NCI-H146 treated with DMSO at 0.1 percent for 48 hours (cell line): ENCODE results near the gene SMG5.
"Not testable (repeated sequence)": the region's sequence is repeated elsewhere in the genome, so short reads cannot be mapped to it uniquely, and the experiment has no call there.

Experiments
- DNase-seq: peaks from one replicate; lab custom pipeline; 2025; ENCODE audit not compliant: unreplicated experiment; lab: John Stamatoyannopoulos, UW

The SMG5 gene

DNA sequence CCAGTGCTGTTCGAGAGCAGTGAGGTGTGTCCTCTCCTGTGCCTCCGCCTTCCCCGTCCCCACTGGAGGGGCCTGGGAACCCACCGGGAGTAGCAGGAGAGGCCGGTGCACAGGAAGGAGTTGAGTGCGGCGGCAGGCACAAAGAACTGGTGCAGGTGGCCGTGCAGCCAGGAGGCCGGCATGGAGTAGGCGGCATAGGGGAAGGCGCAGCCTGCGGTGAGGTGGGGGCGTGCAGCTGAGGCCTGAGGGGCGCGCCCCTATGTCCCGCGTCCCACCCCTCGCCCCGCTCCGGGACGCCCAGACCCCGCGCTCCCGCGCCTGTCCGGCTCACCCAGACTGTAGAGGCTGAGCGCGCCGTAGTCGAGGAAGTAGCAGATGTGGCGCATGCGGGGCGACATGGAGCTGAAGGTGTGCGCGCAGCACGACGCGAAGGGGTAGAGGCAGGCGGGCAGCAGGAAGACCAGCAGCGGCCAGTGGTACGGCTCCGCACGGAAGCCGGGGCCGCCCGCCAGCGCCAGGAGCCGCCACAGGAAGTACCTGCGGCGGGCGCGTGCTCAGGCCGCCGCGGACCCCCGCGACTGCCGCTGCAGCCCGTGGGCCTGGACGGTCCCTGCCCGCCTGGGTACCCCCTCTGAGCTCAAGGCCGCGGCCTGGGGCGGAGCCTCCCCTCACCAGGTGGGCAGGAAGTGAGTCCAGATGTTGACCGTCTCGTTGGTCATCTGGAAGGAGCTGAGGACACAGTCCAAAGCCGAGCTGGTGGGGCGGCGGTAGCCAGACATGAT, 37.0 kb downstream of the SMG5 start:
- peak; percentile 46 for DNase-seq

DNA sequence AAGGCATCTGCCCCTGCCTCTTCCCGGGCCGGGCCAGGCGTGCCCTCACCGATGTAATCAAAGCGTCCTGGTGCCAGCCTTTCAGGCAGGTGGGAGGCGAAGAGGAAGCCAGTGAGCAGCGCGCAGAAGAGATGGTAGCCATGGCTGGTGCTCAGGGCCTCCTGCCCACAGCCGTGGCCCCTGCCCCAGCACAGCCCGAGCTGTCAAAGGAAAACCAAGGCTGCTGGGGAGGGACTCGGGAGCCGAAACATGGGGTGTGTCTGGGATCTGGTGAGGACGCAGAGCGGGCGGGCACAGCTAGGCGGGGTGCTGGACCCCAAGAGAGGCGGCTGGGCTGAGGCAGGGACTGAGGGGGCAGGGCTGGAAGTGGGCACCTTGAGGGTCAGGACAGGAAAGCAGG, 37.9 kb downstream of the SMG5 start:
- DNase-seq: no peak

DNA sequence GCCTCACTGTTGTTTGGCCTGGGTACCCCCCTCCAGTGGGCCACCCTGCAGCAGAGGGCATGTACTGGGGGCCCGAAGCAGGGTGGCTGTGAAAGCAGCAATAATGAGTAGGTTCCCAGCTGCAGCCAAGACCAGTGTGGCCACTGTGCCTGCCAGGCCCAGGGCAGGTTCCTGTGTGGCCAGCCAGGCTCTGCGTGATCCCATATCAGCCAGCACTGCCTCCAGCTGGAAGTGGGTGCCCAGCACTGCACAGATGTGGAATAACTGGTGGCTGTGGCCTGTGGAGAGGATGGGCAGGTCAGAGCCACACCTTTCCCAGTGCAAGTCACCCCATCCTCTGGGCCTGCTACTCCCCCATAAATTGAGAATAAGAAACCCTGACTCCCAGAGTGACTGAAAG, 38.5 kb downstream of the SMG5 start:
- no peak for DNase-seq

DNA sequence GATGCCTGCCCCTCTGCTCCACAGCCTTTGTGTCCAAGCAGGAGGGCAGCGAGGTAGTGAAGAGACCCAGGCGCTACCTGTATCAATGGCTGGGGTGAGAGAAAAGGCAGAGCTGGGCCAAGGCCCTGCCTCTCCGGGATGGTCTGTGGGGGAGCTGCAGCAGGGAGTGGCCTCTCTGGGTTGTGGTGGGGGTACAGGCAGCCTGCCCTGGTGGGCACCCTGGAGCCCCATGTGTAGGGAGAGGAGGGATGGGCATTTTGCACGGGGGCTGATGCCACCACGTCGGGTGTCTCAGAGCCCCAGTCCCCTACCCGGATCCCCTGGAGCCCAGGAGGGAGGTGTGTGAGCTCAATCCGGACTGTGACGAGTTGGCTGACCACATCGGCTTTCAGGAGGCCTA, 39.9 kb downstream of the SMG5 start:
- DNase-seq: no peak

DNA sequence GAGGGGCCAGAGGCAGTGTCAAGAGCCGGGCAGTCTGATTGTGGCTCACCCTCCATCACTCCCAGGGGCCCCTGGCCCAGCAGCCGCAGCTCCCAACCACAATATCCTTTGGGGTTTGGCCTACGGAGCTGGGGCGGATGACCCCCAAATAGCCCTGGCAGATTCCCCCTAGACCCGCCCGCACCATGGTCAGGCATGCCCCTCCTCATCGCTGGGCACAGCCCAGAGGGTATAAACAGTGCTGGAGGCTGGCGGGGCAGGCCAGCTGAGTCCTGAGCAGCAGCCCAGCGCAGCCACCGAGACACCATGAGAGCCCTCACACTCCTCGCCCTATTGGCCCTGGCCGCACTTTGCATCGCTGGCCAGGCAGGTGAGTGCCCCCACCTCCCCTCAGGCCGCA, 40.7 kb downstream of the SMG5 start, which contains the start of gene BGLAP:
Gene BGLAP, plus strand, starts transcription at position 259 of the 400 bp plus-strand sequence. Its CDS starts 48 bp downstream, at position 307.
- DNase-seq: no peak

DNA sequence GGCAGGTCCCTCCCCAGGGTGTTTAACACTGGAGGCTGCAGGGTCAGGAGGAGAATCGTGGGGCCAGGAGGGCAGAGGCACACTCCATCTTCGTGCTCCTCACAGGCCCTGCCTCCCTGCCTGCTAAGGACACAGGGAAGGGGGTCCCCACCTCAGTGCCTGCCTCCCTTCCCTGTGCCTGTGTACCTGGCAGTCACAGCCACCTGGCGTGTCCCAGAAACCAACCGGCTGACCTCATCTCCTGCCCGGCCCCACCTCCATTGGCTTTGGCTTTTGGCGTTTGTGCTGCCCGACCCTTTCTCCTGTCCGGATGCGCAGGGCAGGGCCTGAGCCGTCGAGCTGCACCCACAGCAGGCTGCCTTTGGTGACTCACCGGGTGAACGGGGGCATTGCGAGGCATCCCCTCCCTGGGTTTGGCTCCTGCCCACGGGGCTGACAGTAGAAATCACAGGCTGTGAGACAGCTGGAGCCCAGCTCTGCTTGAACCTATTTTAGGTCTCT, 41.3 kb downstream of the SMG5 start:
- DNase-seq: no peak

DNA sequence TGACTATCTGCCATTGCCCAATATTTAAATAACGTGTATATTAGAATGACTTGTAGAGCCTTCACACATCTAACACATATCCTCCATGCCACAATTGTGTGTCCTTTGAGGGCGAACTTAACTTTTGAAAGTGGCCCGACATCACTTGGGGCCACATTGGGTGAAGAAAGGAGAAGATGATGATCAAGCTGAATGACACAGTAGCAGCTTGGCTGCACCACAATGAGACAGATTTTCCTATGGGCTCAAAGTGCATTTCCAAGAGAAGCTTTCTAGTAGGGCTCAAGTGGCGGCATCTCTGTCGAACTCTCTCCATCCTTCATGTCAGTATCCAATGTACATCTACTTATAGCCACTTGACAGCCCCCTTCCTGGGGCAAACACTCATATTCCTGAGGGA, 44.4 kb downstream of the SMG5 start:
- DNase-seq: no peak

DNA sequence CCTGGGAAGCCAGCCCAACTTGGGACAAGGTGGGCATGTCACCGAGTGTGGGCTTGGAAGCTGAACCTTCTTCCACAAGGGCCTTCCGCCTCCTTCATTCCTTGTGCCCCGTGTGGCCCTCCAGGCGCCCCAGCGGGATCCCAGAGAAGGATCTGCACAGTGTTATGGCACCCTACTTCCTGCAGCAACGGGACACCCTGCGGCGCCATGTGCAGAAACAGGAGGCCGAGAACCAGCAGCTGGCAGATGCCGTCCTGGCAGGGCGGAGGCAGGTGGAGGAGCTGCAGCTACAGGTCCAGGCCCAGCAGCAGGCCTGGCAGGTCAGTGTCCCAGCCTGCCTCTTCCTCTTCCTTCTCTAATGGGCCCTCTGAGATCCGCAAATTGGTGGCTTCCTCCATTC, 46.5 kb downstream of the SMG5 start:
- no peak for DNase-seq

DNA sequence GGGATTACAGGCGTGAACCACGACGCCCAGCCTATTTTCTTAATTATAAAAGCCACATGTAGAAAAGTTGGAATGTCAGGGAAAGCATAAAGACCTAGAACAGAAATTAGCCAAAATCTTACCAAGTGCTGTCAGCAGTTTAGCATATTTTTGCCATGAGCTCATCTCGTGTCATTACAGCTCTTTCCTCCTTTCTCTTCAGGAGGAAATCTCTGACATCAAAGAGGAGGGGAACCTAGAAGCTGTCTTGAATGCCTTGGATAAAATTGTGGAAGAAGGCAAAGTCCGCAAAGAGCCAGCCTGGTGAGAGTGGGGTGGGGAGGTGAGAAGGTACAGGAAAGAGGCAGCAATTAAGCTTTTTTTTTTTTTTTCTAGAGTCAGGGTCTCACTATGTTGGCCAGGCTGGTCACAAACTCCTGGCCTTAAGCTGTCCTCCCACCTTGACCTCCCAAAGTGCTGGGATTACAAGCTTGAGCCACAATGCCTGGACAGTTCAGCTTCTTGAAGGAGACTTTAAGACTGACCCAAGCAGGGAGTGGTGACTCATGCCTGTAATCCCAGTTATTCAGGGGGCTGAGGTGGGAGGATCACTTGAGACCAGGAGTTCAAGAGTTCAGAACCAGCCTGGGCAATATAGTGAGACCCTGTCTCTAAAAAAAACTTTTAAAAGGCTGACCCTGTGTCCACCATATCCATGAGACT, 49.0 kb downstream of the SMG5 start:
- DNase-seq: no peak

DNA sequence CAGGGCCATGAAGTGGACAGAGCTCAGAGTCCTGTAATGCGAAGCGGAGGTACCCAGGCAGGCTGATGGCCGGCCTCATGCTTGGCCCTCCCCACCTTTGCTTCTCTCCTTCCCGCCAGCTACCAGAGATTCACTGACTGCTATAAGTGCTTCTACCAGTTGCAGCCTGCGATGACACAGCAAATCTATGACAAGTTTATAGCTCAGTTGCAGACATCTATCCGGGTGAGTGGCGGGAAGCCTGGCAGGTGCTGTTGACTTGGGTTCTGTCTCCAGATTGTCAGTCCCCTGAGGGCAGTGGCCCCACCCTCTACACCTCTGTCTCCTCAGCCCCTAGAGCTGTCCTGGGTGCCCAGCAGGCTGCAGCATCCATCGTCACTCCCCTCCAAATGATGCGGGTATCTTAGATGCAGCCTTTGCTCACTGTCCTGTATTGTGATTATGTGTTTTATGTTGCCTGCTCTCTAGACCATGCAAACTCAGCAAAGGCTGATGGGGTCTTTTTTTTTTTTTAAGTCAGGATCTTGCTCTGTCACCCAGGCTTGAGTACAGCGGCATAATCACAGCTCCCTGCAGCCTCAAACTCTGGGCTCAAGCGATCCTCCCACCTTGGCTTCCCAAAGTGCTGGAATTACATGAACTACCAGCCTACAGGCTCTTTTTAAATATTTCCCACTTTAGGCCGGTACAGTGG, 50.3 kb downstream of the SMG5 start:
- no peak for DNase-seq

DNA sequence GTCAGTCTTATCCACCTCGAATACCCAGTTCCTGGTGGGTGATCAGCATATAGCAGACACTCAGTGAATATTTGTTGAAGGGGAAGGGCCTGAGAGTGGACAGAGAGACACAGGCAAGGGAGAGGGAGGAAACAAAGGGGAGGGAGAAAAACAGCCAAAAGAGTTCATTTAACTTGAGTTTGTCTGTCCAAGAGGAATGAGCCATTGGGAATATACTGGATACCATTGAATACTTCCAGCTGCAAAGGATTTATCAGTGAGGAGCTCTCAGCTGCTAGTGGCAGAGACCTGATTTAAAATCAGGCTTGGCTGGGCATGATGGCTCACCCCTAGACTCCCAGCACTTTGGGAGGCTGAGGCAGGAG, 52.2 kb downstream of the SMG5 start:
- DNase-seq: no peak

DNA sequence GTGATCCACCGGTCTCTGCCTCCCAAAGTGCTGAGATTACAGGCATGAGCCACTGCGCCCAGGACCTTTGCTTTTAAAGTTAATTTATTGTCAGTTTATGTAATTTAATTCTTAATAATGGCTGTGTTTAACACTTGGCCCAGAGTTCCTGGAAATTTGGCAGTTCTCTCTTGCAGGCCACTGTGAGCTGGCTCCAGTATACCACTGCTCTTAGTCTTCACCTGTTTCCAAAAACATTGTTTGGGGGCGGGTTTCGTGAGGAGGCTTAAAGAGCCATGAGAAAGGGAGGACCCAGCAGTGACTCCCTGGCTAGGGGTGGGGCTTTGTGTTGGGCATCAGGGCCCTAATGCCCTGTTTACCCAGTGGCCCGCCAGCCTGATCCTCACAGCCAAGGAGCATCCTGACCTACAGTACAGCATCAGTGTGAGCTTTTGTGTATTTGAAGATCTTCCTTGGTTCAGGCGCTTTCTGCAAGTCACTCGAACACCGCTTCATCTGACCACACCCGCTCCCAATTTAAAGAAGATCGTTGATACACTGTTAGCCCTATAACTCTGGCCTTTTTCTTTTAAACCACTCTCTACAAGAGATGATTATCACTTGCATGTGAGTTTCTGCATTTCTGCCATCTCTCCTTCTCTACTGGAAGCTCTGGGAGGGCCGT, 52.7 kb downstream of the SMG5 start:
- DNase-seq: no peak

DNA sequence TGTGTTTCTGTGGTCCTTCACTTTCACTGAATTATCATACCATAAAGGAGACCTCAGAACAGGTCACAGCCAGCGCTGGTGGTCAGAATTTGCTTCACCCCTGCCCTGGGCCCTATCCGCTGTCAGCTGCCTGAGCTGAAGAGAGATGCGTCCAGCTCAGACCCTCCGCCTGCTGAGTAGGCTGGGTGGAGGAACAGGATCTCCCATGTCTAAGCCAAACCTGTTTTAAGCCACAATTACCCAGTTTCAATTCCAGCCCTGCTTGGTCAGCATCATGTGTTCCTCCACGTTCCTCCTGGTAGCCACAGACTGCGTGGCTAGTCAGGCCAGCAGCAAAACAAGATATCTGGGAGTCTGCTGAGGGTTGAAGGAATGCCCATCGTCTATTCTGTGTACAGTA, 54.1 kb downstream of the SMG5 start:
- no peak for DNase-seq

DNA sequence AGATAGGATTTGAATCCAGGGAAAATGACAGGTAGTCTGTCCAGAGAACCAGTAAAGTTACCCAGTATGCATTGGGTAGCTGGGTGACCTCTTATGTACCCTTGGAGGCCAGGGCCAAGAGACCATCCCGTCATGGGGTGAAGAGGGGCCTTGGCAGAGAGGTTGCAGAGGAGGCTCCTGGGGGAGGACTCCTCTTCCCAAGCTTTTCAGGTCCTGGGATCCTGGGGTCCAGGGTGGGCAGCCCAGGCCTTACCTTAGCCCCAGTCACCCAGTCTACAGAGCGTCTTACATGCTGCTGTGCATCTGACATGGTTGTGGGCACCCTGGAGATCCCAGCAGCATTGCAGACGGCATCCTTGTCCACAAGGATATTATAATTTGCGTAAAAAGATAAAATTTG, 55.8 kb downstream of the SMG5 start:
- DNase-seq: no peak

DNA sequence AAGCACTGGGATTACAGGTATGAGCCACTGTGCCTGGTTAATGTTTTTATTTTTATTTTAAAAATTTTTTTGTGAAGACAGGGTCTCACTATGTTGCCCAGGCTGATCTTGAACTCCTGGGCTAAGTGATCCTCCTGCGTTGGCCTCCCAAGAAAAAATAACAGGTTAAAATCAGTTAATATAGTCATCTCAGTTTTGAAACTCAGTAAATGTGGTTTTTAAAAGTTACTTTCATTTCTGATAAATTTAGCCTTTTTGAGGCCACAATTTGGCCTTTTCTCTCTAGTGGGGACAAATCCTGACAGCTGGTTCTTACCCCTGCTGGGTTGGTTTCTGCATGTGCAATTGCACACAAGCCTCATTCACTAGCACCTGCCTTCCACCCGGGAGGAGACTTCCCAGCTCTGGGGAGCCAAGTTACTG, 56.5 kb downstream of the SMG5 start:
- DNase-seq: no peak

DNA sequence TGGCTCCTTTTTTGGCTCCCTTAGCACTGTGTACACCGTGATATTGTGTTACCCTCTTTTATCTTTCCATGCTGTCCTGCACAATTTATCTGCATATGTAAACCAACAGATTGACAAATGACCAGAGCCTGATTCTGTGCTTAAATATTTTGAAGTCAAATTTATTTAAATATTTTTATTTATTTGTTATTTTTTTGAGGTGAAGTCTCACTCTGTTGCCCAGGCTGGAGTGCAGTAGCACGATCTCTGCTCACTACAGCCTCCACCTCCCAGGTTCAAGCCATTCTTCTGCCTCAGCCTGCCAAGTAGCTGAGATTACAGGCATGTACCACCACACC, 57.0 kb downstream of the SMG5 start:
- no peak for DNase-seq

DNA sequence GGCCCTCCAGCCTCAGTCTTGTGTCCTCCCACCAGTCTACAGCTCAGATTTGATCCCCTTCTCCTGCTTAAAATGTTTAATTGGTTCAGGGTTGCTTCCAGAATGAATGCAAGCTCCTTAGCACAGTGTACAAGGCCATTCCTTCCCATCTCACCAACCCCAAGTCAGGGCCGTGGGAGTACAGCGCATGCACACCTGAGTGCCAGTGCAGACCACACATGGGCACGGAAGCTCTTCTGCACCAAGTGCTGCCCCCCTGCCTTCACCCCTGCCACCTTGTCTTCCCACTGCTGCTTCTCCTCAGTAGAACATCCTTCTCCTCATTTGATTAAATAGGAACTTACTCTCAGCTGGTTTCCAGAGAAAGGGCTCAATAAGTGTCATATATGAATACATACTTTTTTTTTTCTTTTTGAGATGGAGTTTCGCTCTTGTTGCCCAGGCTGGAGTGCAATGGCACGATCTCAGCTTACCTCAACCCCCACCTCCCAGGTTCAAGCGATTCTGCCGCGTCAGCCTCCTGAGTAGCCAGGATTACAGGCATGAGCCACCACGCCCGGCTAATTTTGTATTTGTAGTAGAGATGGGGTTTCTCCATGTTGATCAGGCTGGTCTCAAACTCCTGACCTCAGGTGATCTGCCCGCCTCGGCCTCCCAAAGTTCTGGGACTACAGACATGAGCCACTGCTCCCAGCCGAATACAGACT, 60.5 kb downstream of the SMG5 start:
- DNase-seq: no peak

DNA sequence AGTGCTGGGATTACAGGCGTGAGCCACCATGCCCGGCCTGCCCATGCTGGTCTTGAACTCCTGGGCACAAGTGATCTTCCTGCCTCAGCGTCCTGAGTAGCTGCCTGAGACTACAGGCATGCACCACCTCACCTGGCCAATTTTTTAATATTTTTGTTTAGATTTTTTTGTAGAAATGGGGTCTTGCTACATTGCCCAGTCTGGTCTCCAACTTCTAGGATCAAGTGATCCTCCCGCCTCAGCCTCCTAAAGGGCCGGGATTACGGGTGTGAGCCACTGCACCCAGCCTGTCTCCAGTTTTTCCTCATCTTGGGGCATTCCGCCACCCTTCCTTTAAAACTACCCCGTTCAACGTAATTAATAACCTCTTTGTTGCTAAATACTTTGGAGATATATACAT, 62.4 kb downstream of the SMG5 start:
- no peak for DNase-seq

DNA sequence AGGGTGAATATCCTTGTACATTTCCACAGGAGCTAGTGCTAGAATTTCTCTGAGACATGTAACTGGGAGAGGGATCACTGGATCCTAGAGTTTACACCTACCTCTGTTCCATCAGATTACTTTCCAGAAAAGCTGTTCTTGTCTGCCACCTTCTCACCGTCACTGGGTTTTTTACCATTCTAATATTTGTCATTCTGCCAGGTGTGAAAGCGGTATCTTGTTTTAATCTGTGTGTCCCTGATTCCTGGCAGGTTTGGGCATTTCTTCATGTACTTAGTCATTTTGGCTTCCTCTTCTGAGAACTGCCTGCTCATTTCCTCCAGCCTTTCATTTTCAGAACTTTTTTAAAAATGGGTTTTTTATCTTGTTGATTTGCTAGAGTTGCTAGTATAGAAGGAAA, 64.8 kb downstream of the SMG5 start:
- no peak for DNase-seq

DNA sequence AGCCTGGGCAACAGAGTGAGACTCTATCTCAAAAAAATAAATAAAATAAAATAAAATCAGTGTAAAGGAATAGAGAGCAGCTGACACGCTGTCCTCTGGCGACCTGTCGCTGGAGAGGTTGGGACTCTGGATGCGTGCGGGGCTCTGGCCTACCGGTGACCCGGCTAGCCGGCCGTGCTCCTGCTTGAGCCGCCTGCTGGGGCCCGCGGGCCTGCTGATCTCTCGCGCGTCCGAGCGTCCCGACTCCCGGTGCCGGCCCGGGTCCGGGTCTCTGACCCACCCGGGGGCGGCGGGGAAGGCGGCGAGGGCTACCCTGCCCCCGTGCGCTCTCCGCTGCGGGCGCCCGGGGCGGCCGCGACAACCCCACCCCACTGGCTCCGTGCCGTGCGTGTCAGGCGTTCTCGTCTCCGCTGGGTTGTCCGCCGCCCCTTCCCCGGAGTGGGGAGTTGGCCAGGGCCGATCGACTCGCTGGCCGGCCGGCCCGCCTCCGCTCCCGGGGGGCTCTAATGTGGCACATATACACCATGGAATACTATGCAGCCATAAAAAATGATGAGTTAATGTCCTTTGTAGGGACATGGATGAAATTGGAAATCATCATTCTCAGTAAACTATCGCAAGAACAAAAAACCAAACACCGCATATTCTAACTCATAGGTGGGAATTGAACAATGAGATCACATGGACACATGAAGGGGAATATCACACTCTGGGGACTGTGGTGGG, 66.1 kb downstream of the SMG5 start:
- not testable (repeated sequence) for DNase-seq
